ENCODE data around the gene PTPRM. TPM values are rescaled to one million over a fixed set of nuclear protein-coding genes. Genes with fewer than 3 reads are reported as not detected.

Gene PTPRM
- total RNA-seq, 1 experiment from 2014 or later, result 11.1 TPM

- TF ChIP-seq, protein P1, sequence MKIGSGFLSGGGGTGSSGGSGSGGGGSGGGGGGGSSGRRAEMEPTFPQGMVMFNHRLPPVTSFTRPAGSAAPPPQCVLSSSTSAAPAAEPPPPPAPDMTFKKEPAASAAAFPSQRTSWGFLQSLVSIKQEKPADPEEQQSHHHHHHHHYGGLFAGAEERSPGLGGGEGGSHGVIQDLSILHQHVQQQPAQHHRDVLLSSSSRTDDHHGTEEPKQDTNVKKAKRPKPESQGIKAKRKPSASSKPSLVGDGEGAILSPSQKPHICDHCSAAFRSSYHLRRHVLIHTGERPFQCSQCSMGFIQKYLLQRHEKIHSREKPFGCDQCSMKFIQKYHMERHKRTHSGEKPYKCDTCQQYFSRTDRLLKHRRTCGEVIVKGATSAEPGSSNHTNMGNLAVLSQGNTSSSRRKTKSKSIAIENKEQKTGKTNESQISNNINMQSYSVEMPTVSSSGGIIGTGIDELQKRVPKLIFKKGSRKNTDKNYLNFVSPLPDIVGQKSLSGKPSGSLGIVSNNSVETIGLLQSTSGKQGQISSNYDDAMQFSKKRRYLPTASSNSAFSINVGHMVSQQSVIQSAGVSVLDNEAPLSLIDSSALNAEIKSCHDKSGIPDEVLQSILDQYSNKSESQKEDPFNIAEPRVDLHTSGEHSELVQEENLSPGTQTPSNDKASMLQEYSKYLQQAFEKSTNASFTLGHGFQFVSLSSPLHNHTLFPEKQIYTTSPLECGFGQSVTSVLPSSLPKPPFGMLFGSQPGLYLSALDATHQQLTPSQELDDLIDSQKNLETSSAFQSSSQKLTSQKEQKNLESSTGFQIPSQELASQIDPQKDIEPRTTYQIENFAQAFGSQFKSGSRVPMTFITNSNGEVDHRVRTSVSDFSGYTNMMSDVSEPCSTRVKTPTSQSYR (CRISPR knock-in tag; IDR thresholded peaks at IDR 0.05), result no peak
- no peak for TF ChIP-seq FOXK1 (CRISPR knock-in tag; IDR thresholded peaks at IDR 0.05)
- no peak for TF ChIP-seq PREB (CRISPR knock-in tag; IDR thresholded peaks at IDR 0.05; ENCODE audit: borderline replicate concordance)
- no peak for TF ChIP-seq FOXP4 (CRISPR knock-in tag; IDR thresholded peaks at IDR 0.05)
- no peak for TF ChIP-seq FOXJ3 (CRISPR knock-in tag; IDR thresholded peaks at IDR 0.05; ENCODE audit: borderline replicate concordance)
- no peak for TF ChIP-seq GTF2I (CRISPR knock-in tag; conservative IDR thresholded peaks at IDR 0.05)
- TF ChIP-seq, protein P2, sequence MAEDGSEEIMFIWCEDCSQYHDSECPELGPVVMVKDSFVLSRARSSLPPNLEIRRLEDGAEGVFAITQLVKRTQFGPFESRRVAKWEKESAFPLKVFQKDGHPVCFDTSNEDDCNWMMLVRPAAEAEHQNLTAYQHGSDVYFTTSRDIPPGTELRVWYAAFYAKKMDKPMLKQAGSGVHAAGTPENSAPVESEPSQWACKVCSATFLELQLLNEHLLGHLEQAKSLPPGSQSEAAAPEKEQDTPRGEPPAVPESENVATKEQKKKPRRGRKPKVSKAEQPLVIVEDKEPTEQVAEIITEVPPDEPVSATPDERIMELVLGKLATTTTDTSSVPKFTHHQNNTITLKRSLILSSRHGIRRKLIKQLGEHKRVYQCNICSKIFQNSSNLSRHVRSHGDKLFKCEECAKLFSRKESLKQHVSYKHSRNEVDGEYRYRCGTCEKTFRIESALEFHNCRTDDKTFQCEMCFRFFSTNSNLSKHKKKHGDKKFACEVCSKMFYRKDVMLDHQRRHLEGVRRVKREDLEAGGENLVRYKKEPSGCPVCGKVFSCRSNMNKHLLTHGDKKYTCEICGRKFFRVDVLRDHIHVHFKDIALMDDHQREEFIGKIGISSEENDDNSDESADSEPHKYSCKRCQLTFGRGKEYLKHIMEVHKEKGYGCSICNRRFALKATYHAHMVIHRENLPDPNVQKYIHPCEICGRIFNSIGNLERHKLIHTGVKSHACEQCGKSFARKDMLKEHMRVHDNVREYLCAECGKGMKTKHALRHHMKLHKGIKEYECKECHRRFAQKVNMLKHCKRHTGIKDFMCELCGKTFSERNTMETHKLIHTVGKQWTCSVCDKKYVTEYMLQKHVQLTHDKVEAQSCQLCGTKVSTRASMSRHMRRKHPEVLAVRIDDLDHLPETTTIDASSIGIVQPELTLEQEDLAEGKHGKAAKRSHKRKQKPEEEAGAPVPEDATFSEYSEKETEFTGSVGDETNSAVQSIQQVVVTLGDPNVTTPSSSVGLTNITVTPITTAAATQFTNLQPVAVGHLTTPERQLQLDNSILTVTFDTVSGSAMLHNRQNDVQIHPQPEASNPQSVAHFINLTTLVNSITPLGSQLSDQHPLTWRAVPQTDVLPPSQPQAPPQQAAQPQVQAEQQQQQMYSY (CRISPR knock-in tag; IDR thresholded peaks at IDR 0.05), result no peak
These were observed 834.5 kb downstream of the PTPRM start (continued) for GRCh38 chr18:8401606-8402005.

GRCh38 chr18:8402237-8402636, 835.1 kb downstream of the PTPRM start:
- ATAC-seq, result peak; percentile 69
- H3K27me3 Mint-ChIP-seq (ENCODE audit: low read depth), result no peaks in the 10 kb centered on the region
- TF ChIP-seq, protein P3, sequence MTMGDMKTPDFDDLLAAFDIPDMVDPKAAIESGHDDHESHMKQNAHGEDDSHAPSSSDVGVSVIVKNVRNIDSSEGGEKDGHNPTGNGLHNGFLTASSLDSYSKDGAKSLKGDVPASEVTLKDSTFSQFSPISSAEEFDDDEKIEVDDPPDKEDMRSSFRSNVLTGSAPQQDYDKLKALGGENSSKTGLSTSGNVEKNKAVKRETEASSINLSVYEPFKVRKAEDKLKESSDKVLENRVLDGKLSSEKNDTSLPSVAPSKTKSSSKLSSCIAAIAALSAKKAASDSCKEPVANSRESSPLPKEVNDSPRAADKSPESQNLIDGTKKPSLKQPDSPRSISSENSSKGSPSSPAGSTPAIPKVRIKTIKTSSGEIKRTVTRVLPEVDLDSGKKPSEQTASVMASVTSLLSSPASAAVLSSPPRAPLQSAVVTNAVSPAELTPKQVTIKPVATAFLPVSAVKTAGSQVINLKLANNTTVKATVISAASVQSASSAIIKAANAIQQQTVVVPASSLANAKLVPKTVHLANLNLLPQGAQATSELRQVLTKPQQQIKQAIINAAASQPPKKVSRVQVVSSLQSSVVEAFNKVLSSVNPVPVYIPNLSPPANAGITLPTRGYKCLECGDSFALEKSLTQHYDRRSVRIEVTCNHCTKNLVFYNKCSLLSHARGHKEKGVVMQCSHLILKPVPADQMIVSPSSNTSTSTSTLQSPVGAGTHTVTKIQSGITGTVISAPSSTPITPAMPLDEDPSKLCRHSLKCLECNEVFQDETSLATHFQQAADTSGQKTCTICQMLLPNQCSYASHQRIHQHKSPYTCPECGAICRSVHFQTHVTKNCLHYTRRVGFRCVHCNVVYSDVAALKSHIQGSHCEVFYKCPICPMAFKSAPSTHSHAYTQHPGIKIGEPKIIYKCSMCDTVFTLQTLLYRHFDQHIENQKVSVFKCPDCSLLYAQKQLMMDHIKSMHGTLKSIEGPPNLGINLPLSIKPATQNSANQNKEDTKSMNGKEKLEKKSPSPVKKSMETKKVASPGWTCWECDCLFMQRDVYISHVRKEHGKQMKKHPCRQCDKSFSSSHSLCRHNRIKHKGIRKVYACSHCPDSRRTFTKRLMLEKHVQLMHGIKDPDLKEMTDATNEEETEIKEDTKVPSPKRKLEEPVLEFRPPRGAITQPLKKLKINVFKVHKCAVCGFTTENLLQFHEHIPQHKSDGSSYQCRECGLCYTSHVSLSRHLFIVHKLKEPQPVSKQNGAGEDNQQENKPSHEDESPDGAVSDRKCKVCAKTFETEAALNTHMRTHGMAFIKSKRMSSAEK (CRISPR knock-in tag; IDR thresholded peaks at IDR 0.05; ENCODE audit: borderline replicate concordance), result no peak
- no peak for TF ChIP-seq AR (CRISPR knock-in tag; IDR thresholded peaks at IDR 0.05)
- no peak for TF ChIP-seq NFE2L1 (CRISPR knock-in tag; IDR thresholded peaks at IDR 0.05)
- no peak for TF ChIP-seq ZNF219 (CRISPR knock-in tag; IDR thresholded peaks at IDR 0.05; ENCODE audit: borderline replicate concordance)
- TF ChIP-seq CBFB (CRISPR knock-in tag; IDR thresholded peaks at IDR 0.05; ENCODE audit: low read depth), result no peak
- TF ChIP-seq ELF4 (CRISPR knock-in tag; IDR thresholded peaks at IDR 0.05; ENCODE audit: low read depth), result no peak
- no peak for TF ChIP-seq NR3C1 (CRISPR knock-in tag; conservative IDR thresholded peaks at IDR 0.05; ENCODE audit: low read depth)
- TF ChIP-seq PREB (CRISPR knock-in tag; IDR thresholded peaks at IDR 0.05; ENCODE audit: borderline replicate concordance), result no peak
- no peak for TF ChIP-seq FOXP1 (CRISPR knock-in tag; IDR thresholded peaks at IDR 0.05; ENCODE audit: borderline replicate concordance)
- TF ChIP-seq ZNF396 (CRISPR knock-in tag; IDR thresholded peaks at IDR 0.05; ENCODE audit: borderline replicate concordance), result no peak

More at GRCh38 chr18:8402237-8402636, 835.1 kb downstream of the PTPRM start:
- 0 out of 2 replicates have a peak, but pooled peaks cover 2% of the 10 kb centered on the region for H3K36me3 Mint-ChIP-seq
- POLR2A ChIA-PET, result no interaction called here
- H3K4me1 Mint-ChIP-seq, result peaks cover 14% of the 10 kb centered on the region
- H3K9me3 Mint-ChIP-seq, result peaks cover 3% of the 10 kb centered on the region; the same call in 1 of the 2 replicates
- no peak for DNase-seq (ENCODE audit: low spot score)
- CTCF ChIA-PET, result interaction anchor here (0.7 to 1.6 kb wide), 3 partner anchors 13 to 78 kb away, joined by 3 to 4 read pairs (median 3); no protein-coding TSS in a partner anchor
- H3K4me3 Mint-ChIP-seq, result no peak overlapping the region
- no peak overlapping the region for H3K27ac Mint-ChIP-seq
